HG03139 (cell line): Measurements from ENCODE around the gene FHAD1.

Source experiments
- ATAC-seq: cut with Tn5 transposase; IDR thresholded peaks from one replicate; pipeline ENCODE4 v1.9.1; 2021; ENCODE audit not compliant: unreplicated experiment

Gene FHAD1

GRCh38 chr1:15343729-15344128 lies 96.7 kb downstream of the FHAD1 start:
- no peak for ATAC-seq

DNA sequence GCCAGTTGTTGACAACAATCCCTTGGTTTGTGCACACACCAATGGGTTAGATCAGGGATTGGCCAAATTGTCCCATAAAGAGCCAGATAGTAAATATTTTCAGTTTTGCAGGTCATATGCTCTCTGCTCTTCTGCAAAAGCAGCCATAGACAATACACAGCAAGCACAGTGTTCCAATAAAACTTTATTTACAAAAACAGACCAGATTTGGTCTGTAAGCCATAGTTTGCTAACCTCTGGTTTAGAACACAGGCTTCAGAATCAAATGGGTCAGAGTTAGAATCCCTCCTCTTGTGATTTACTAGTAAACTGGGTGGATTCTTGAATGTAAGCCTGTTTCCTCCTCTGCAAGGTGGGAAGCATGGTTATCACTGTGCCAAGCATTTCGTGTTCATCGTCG lies 97.4 kb downstream of the FHAD1 start:
- no peak for ATAC-seq

- ATAC-seq = no peak
Observed at GRCh38 chr1:15344800-15345704, 98.0 kb downstream of the FHAD1 start.

DNA sequence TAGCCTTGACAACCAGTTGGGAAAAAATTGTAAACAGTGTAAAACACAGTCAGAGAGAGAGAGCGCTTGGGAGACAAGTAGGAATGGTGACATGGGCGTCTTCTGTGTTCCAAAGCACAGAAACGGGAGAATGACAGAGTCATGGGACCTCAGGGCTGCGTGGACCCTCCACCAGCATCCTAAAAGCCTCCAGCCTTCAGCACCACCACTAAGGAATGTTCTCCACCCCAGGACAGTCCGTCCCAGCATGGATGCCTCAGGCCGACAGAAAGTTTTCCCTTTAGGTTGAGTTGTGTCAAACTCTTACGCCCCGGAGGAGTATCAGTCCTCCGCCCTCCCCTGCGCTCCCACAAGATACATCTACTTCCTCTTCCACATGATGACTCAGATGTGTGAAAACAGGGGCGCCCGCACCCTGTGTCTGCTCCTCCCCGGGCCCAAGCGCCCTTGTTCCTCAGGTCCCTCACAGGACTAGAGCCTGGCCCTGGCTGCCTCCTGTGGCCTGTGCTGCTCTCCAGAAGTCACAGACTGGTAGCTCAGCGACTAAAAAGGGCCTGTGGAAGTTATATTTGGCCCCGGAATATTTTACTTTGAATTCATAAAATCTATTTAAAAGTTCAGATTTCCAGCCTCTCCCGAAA lies 98.8 kb downstream of the FHAD1 start:
- ATAC-seq = no peak

GRCh38 chr1:15346346-15347030 lies 99.5 kb downstream of the FHAD1 start:
- no peak for ATAC-seq

- no peak for ATAC-seq
Observed at GRCh38 chr1:15347182-15347581, 100.2 kb downstream of the FHAD1 start.

- no peak for ATAC-seq
Observed at GRCh38 chr1:15348648-15349047, 101.6 kb downstream of the FHAD1 start.

DNA sequence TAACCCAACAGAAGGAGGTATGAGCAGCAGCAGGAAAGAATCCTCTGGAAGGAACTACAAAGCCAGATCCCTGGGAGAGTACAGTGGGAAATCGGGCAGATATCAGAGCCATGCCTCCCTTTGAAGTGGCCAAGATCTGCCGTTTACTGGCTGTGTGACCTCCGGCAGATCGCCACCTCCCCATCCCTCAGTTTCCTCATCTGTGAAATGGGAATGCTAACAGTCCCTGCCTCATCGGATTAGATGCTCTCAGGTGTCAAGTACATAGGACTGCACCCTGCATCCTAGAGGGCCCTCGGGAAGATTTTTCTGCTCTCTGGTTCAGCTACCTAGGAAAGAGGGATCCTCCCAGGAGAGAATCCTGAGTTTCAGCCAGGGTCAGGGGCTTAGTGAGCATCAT lies 102.1 kb downstream of the FHAD1 start:
- no peak for ATAC-seq

DNA sequence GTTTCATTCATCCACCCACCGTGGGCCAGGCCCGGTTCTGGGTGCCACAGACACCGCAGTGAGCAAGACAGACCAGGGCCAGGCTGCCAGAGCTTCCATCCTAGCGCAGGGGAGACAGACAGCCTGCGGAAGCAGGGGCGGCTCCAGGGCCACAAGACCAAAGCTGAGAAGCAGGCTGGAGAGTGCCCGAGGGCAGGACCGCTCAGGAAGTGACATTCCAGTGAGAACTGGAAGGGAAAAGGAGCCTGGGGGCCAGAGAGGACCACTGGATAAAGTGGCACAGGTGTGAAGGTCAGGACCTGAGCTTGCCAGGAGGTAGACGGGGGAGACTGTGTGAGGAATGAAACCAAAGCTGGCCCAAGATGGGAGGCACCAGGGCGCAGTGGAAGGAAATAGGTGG lies 103.1 kb downstream of the FHAD1 start:
- ATAC-seq = no peak

DNA sequence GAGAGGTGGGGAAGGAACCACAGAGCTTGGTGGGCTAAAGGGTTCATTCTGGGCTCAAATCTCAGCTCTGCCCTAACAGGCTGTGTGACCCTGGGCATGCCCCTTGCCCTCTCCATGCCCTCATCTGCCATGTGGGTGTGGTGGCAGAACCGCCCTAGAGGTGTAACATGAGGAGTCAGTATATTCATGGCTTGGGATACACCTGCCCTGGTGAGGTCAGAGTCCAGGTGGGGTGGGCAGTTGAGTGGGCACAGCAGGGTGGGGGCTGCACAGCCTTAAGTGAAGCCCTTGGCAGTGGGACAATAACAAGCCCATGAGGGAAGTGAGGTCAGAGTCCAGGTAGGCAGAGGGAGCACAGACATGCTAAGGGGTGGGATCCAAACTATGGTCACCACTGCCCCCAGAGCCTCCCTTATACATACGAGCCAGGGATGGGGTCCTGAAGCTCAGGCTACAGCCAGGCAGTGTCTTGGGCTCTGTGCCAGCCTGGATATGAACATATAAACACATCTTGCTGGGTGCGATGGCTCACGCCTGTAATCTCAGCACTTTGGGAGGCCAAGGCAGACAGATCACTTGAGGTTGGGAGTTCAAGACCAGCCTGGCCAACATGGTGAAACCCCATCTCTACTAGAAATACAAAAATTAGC lies 103.7 kb downstream of the FHAD1 start:
- no peak for ATAC-seq

DNA sequence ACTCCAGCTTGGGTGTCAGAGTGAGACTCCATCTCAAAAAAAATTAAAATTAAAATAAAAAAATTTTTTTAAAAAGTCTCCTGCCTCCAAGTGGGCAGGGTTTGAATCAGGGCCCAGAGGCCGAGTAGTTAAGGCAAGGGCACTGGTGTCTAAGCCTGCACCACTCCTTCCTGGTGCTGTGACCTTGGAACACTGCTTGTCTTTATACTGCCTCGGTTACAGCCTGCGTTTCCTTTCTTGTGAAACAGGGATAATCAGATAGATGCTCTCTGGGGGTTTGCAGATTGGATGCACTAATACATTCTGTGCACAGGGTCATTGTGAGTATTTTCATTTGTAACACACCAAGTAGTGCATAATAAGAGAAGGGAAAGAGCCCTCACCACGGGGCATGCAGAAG lies 104.3 kb downstream of the FHAD1 start:
- no peak for ATAC-seq

- no peak for ATAC-seq
Observed at GRCh38 chr1:15352128-15352957, 105.3 kb downstream of the FHAD1 start.

DNA sequence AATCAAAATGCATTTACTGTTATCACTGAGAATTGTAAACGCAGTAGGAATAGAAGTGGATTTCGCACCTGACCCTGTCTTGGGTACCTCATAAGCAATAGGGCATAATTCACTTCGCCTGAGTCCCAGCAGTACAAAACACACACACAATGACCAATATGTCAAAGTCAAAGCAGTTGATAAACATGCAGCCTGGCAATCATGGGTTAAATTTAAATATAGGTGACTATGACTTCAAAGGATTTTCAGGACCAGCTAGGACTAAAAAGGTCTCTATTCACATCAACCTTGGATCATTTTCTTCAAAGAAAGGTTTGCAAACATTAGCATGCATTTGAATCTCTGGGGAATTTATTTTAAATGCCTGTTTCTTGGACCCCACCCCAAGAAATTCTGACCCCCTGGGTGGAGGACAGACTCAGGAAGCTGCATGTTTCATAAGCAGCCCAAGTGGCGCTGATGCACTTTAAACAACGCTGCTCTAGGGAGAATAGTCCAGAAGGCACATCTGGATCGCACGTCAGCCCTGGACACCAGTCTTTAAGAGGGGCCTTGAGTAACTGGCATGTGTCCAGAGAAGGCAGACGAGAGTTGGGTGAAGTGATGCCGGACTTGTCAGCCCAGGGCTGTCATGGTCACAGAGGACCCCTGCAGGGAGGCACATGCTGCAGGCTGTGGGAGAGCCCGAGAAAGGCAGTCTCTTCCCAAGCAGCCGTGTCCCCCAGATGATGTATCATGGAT lies 107.0 kb downstream of the FHAD1 start:
- ATAC-seq = no peak

DNA sequence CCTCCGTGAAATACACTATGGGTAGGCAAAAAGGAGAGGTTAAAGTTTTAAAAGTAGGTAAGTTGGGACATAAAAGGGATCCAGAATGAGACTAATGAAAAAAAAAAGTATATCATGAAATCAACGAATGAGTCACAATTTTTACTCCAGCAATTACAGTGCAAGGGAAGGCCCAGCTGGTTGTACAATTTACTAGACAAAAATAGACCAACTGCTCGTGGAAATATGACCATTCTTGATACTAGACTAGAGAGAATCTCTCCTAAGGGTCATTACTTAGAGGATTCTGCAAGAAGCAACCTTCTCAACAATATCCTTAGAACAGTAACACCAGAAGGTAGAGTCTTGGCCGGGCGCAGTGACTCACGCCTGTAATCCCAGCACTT lies 107.5 kb downstream of the FHAD1 start:
- ATAC-seq = no peak

GRCh38 chr1:15355968-15356625 lies 109.1 kb downstream of the FHAD1 start:
- ATAC-seq = no peak

DNA sequence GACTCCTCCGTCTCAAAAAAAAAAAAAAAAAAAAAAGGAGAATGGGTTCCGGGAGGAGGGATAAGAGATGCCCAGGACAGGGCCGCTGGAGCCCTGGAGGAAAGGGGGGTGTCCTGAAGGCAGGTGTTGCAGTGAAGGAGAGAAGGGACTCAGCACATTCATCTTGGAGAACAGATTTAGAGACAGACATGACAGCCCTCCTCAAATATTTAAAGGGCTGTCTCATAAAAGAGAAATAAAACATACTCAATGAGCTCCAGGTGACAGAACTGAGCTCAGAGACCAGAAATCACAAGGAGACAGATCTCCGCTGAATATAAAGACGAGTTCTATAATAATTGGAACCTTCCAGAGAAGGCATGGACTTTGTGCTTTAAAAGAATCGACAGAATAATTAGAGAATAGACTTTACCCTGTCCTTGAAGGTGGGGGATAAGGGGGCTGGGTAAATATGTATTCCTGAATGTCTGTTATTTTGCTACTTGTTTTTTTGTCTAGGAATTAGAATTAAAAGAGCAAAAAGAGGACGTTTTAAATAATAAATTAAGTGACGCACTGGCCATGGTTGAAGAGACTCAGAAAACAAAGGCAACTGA lies 110.7 kb downstream of the FHAD1 start:
- no peak for ATAC-seq

DNA sequence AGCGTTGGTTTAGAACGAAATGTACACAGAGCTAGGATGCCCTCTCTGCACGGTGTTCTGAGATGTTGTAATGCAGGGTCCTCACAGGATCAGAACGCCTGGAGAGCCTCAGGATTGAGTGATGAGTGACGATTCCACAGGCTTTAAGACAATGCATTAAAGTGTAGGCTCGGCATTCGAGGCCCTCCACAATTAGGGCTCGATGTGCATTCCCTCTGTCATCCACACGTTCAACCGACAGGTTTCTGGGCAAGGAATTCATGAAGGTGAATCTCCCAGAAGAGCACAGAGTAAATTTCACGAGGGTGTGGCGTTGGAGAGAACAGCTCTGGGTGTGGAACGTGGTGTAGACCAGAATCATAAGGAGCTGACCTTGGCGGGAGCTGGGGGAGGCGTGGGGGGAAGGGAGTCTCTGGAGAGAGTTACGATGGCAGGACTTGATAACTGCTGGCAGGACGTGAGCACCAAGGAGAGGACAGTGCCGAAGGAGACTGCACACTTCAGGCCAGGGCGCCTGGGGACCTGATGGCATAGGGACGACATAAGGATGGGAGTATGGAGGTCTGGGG lies 111.6 kb downstream of the FHAD1 start:
- ATAC-seq = no peak

DNA sequence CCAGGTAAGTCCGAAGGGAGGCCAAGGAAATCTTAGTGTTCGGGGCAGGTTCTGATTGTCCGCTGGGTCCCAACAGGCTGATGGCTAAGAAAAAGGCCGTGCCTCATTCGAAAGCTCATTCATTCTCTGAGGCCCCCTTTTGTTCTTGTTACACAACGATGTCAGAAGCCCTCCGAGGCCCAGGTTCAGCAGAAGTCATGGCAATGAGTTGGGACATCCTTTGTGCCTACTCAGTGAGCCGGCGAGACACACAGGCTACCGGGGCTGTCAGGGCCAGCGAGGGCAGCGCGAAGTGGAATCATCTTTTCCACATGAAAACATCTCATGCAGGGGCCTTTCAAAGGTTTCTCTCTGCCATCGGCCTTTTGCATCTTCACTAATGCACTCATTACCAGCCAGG lies 113.7 kb downstream of the FHAD1 start:
- no peak for ATAC-seq
